Heart right ventricle (tissue), 16 donors: ENCODE results near the gene KCTD8. TPM values are rescaled to one million over a fixed set of nuclear protein-coding genes. Genes with fewer than 3 reads are reported as not detected.

Experiments used
- ATAC-seq, 8 donors: fragments of 200-7000 bp; cut with Tn5 transposase; one replicate each; pipeline ENCODE4 v1.9.1; 2020; ENCODE audit warnings: mild to moderate bottlenecking in 8 of 8, moderate library complexity in 8 of 8, moderate number of reproducible peaks in 1 of 8
- DNase-seq, 2 donors: peaks; one replicate each; pipeline ENCODE4 v3.0.0-alpha.2; 2020
- H3K27ac ChIP-seq, 10 donors: fragments of 200-600 bp; sonication (generic) in 2 of 10; one replicate each; pipeline versions ENCODE4 v1.5.0 to v1.8.0; 2020 to 2022; ENCODE audit warnings: mild to moderate bottlenecking in 3 of 10
- H3K27me3 ChIP-seq, 7 donors: fragments of 200-600 bp; one replicate each; pipeline ENCODE4 v1.8.0; 2021 to 2022; ENCODE audit warnings: mild to moderate bottlenecking in 2 of 7
- H3K36me3 ChIP-seq, 9 donors: fragments of 200-600 bp; sonication (generic) in 1 of 9; one replicate each; pipeline versions ENCODE4 v1.5.0 to v1.8.0; 2020 to 2022; ENCODE audit warnings: mild to moderate bottlenecking in 2 of 9
- H3K4me1 ChIP-seq, 9 donors: fragments of 200-600 bp; sonication (generic) in 1 of 9; one replicate each; pipeline versions ENCODE4 v1.5.0 to v1.8.0; 2020 to 2022; ENCODE audit warnings: mild to moderate bottlenecking in 4 of 9
- H3K4me3 ChIP-seq, 10 donors: fragments of 200-600 bp; sonication (generic) in 2 of 10; one replicate each; pipeline versions ENCODE4 v1.5.0 to v1.8.0; 2020 to 2022; ENCODE audit warnings: mild to moderate bottlenecking in 7 of 10, moderate library complexity in 2 of 10
- H3K9me3 ChIP-seq, 11 donors: fragments of 200-600 bp in 10 of 11; sonication (generic) in 2 of 11; one replicate each; pipeline versions ENCODE4 v1.5.0 to v1.8.0; 2013 to 2022; ENCODE audit warnings: mild to moderate bottlenecking in 2 of 11, control low read depth in 1 of 11, moderate library complexity in 1 of 11
- WGBS, 2 donors: extraction: QIAGEN DNeasy Blood & Tissue Kit; methylation state at CpG; one replicate each; pipeline ENCODE4 v1.1.7; 2013; ENCODE audit warnings: inconsistent platforms in 1 of 2; 5-methylcytosine and 5-hydroxymethylcytosine counted together
- intact Hi-C, 10 donors: fragments of 100-400 bp; cut with DNase I; formaldehyde crosslinking; loops; one replicate each; pipeline versions ENCODE4 v1.11.1 to v1.14.2; 2022
- polyA plus RNA-seq, 2 donors: library from polyadenylated mRNA; stranded (reverse); fragments of 200-250 nt; gene quantifications; one replicate each; pipeline ENCODE4 v1.2.3, GENCODE V29; 2013
- total RNA-seq, 10 donors: library from RNA; stranded (reverse); fragmentation: NEBNext Ultra II Directional in 3 of 10; extraction: Animal tissue kit (Norgen Biotek cat#: 25700) in 3 of 10; gene quantifications; one replicate each; pipeline versions ENCODE4 v1.2.1 to v1.2.4, GENCODE V29; 2021 to 2023
- TF ChIP-seq, protein P1 (sequence below), 9 donors: fragments of 200-600 bp; sonication (generic) in 2 of 9; IDR thresholded peaks; one replicate each; pipeline versions ENCODE4 v1.5.0 to v1.8.0; 2021 to 2022; ENCODE audit warnings: antibody characterized with exemption in 9 of 9, mild to moderate bottlenecking in 5 of 9, moderate library complexity in 1 of 9
- donor health status: Arrhythmogenic right ventricular cardiomyopathy.
- donor health status: ischemic (EF 13 %, LVEDD 7.1; RV severe dilation, severe dysfunction).
- donor health status: healthy with polysubstance abuse.
- donor health status: DM: no; HTN: yes; CAD: no.
- donor health status: DM: no; HTN: no; CAD: no.
- donor health status: ischemic (EF 25% LVEDD 6.9; RV normal size, moderate dysfunction).
- donor health status: ischemic (EF 25% LVEDD 5.7; RV mildly dilated, moderate dysfunction).
- donor health status: healthy.
- donor health status: DM: yes; HTN: yes; CAD: no.
- donor health status: Ischemic cardiomyopathy.
- donor health status: ischemic (EF 35%, LVEDD 5.7; RV mildly dilated, moderate dysfunction).
- donor health status: nonischemic (EF 11% LVEDD 7.7; RV severe dilation, severe dysfunction).
- donor health status: DM: yes; HTN: yes; CAD: no.
- donor health status: PGD.
- donor health status: ischemic (EF 29% LVEDD 5.4; RV normal size, mild dysfunction).
- donor health status: nonischemic (EF 23%, LVEDD 6.1; RV moderate dilation, normal function).

Gene KCTD8
- total and polyA plus RNA-seq, 12 donors, result 0.03 to 0.39 (median 0.16) TPM; not detected in 4

DNA sequence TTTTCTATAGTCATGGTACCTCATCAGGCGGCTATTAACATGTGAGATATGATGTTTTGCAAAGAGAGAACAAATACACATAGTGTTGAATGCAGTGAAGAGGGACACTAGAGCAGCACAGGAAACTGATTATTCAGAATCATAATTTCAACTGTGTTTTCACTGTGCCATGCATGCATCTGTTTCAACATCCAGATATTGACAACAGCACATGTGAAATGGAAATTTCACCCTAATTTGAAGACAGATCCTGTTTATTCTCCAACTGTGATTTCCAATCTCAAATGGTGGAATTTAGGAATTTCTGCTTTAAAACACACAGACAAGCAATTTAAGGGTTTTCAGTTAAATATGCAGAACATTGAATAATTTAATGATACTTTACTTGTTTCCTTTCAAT, 288.6 kb downstream of the KCTD8 start:
- ATAC-seq (no peak), DNase-seq (no peak)
- peaks cover 0 to 4% (median 0%) of the 10 kb centered on the region in 11 donors for H3K9me3 ChIP-seq
- 93 to 95% methylated on average over 1 of the region's 1 CpG for WGBS, 2 donors
- TF ChIP-seq, protein P1, sequence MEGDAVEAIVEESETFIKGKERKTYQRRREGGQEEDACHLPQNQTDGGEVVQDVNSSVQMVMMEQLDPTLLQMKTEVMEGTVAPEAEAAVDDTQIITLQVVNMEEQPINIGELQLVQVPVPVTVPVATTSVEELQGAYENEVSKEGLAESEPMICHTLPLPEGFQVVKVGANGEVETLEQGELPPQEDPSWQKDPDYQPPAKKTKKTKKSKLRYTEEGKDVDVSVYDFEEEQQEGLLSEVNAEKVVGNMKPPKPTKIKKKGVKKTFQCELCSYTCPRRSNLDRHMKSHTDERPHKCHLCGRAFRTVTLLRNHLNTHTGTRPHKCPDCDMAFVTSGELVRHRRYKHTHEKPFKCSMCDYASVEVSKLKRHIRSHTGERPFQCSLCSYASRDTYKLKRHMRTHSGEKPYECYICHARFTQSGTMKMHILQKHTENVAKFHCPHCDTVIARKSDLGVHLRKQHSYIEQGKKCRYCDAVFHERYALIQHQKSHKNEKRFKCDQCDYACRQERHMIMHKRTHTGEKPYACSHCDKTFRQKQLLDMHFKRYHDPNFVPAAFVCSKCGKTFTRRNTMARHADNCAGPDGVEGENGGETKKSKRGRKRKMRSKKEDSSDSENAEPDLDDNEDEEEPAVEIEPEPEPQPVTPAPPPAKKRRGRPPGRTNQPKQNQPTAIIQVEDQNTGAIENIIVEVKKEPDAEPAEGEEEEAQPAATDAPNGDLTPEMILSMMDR (IDR thresholded peaks at IDR 0.05), result no peak
- H3K4me3 ChIP-seq, result no peak overlapping the region
- H3K27ac ChIP-seq, result no peak overlapping the region
- no peaks in the 10 kb centered on the region for H3K36me3 ChIP-seq
- H3K4me1 ChIP-seq, result no peaks in the 10 kb centered on the region
- intact Hi-C loops, result no loop called here
- H3K27me3 ChIP-seq, result no peaks in the 10 kb centered on the region

DNA sequence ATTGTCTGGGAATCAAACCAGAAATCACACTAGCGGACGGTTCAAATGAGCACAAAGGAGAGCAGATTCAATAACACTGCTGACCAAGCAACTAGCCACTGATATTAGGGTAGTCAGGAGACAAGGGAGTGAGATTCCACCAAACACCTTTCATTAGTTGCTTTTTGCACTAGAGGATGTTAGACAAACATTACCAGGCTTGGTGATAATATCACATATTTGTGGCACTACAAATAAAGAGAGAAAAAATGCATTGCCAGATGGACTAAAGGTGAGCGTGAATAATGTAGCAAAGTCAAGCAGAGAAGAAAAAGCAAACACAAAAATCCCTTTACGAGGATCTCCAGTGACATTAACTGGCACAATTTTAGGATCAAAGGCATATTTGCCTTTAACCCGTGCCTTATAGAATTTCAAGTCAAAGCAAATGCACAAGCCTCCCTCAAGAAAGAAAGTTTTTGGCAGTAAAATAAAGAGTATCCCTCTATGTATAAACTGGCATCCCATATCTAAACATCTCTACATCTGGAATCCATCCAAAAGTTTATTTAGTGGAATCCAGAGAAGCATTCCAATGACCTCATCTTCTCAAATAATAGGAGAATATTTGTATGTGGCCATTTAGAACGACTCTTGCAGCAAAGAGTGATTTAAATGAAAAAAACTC, 290.9 kb downstream of the KCTD8 start:
- no peak for ATAC-seq

DNA sequence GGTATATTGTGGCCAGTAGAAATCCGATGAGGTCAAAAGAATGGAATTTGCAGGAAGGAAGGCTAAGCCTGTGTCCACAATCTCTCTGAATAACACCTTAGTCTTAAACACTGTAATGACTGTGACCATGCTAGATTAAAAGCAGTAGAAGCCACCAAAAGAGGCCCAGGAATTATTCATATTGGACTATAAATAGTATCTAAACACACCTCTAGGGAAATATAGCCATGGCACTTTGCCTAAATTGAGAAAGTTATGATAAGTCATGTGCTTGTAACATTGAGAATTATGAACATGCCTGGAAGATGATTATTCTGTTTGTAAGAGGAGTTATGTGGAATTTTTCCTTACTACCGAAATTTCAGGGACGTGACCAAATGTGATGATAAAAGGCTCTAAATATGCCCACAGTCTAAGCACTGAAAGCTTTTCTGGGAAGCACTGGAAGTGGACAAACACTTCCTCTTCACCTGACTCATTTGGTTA, 298.5 kb downstream of the KCTD8 start:
- TF ChIP-seq, protein P1 (IDR thresholded peaks at IDR 0.05), result no peak
- Histone ChIP-seq H3K27me3 (no peaks in the 10 kb centered on the region), H3K27ac (no peak overlapping the region), H3K4me1 (no peaks in the 10 kb centered on the region), H3K9me3 (peaks cover 0 to 20% (median 5%) of the 10 kb centered on the region in 11 donors), H3K4me3 (no peak overlapping the region), H3K36me3 (no peaks in the 10 kb centered on the region)
- intact Hi-C loops, result no loop called here
- no peak for ATAC-seq
- 41 to 45% methylated on average over 3 of the region's 3 CpGs for WGBS, 2 donors
- DNase-seq, result no peak

More for the DNA sequence above, 290.9 kb downstream of the KCTD8 start:
- H3K27ac ChIP-seq, result no peak overlapping the region
- intact Hi-C loops, result no loop called here
- DNase-seq, result no peak
- 65 to 69% methylated on average over 6 of the region's 6 CpGs for WGBS, 2 donors
- H3K4me1 ChIP-seq, result no peaks in the 10 kb centered on the region
- TF ChIP-seq, protein P1 (IDR thresholded peaks at IDR 0.05), result no peak
- no peak overlapping the region for H3K4me3 ChIP-seq
- H3K36me3 ChIP-seq, result no peaks in the 10 kb centered on the region
- peaks cover 0 to 4% (median 0%) of the 10 kb centered on the region in 11 donors for H3K9me3 ChIP-seq
- no peaks in the 10 kb centered on the region for H3K27me3 ChIP-seq

DNA sequence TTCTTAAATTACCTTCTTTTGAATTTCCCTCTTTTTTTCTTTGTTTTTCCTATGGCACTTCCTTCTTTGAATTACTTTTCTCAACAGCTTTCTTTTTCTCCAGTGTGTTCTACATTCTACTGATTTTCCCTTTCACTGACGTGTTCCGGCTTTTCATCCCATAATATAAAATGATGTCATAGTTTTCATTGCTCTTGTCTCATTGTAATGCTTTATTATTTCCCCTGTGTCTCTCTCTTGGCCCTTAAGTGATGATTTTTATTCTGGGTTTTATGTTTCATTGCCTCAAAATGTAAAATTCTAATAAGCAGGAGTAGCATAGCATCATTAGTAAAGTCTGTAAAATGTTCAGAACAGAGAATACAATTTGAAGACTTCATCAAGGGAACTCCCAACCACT, 299.3 kb downstream of the KCTD8 start:
- ATAC-seq, result no peak
- no peaks in the 10 kb centered on the region for H3K36me3 ChIP-seq
- WGBS, 2 donors, result 63 to 67% methylated on average over 2 of the region's 2 CpGs

More for the DNA sequence above, 299.3 kb downstream of the KCTD8 start:
- DNase-seq, result no peak
- Histone ChIP-seq H3K27me3 (no peaks in the 10 kb centered on the region), H3K27ac (no peak overlapping the region), H3K9me3 (peaks cover 0 to 20% (median 5%) of the 10 kb centered on the region in 11 donors), H3K4me3 (no peak overlapping the region), H3K4me1 (no peaks in the 10 kb centered on the region)
- intact Hi-C loops, result no loop called here
- TF ChIP-seq, protein P1 (IDR thresholded peaks at IDR 0.05), result no peak
